GM18907 (cell line): Measurements from ENCODE around the gene NUDT3.

Experiments
- ATAC-seq: cut with Tn5 transposase; IDR thresholded peaks from one replicate; pipeline ENCODE4 v1.9.1; 2021; ENCODE audit warnings: mild to moderate bottlenecking, moderate library complexity; ENCODE audit not compliant: unreplicated experiment

The NUDT3 gene

DNA sequence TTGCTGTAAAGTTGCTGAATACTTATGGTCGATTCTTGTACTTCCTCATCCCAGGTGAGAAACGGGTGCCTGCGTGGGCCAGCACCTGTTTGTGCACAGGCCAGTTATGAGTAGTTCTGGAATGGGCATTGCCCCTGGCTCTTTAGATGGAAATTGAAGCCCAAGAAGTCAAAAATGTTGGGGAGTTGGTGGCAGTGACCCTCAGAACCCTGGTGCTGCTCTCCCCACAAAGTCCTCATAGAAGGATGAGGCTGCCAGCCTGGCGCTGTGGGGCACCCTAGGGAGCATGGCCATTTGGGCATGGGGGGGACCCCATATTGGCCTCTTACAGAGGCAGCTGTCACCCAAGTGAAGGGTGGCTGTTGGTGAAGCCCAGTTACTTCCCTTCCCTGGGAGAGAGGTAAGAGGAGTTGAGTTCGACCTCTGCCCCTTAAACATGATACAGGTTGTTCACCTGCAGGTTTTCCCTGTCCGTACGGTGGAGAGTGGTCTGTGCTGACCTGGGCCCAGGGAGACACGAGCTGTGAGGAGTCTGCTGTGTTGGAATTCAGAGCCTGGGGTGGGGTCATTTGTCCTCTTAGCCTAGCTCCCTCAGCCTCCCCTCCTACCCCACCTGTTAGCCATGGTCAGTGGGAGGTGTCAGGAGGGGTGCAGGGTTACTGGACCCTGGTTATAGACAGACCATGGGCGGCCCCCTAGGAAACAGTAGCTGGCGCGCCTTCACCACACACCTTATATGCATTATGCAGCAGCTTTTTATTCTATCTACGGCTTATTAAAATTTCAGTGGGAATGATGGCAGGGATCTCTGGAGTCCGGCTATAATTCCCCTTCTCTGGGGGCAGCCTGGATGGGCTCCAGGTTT is 150.9 kb downstream of the NUDT3 start:
- ATAC-seq, result no peak

DNA sequence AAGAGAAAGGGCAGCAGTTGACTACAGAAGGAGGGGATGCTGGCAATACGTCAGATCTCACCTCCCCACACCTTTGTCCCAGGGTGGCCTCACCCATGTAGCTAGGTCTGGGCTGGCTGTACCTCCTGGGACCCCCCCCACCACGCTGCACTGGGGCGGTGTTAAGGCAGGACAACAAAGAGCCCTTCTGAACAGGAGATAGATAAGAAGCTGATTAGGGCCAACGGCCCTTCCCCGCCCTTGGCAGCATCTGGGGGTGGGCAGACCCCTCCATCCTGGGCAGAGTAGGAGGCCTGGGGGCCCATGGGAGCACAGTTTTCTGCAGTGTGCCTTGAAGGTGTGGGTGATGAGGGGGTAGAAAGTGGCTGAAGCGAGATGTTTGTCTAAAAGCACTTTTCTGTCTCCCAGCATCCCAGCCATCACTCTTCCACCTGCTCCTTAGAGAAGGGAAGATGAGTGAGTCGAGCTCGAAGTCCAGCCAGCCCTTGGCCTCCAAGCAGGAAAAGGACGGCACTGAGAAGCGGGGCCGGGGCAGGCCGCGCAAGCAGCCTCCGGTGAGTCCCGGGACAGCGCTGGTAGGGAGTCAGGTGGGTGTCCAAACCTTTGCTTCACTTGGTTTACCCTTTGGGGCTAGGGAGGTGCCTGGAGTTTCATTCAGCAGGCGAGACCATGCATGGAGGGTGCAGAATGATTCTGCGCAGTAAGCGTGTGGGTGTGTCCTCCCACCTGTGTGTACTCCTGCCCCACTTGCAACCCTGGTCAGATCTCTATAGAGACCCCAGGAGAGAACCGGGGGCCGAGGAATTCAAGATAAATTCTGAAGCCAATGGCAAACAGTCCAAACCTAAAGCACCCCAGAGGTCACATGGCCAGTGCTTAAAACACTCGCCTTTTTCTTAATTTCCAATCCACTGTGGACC is 151.9 kb downstream of the NUDT3 start:
- ATAC-seq, result no peak

DNA sequence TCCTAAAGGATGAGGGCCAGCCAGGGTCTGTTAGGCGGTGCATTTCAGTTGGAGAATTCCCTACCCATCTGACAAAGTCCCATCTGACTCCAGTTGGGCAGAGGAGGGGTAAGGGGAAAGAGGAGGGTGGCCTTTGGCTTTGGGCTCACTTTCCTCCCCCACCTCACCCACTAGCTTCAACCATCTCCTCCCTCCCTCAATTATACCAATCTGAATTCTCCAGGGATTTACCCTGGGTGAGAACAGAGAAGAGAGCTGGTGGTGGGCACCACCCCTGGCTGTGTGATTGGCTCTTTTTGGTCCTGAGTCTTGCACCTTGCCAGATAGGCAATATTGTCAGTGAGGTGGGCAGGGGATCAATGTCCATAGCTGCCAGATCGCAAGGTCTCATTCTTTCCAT is 152.6 kb downstream of the NUDT3 start:
- ATAC-seq, result no peak

DNA sequence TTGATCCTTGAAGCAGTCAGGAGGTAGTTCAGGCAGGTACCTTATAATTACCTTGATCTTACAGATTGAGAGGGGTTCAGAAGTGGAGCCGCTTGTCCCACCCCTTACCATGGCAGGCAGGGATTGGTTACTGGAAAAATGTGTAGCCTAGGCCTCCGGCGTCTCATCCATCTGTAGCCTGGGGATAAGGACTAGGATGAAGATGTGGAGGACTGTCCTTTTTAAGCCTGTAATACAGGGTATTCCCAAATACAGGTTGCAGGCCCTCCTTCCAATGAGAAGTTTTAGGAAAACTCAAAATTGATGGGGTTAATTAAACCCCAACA is 153.0 kb downstream of the NUDT3 start:
- ATAC-seq, result no peak

DNA sequence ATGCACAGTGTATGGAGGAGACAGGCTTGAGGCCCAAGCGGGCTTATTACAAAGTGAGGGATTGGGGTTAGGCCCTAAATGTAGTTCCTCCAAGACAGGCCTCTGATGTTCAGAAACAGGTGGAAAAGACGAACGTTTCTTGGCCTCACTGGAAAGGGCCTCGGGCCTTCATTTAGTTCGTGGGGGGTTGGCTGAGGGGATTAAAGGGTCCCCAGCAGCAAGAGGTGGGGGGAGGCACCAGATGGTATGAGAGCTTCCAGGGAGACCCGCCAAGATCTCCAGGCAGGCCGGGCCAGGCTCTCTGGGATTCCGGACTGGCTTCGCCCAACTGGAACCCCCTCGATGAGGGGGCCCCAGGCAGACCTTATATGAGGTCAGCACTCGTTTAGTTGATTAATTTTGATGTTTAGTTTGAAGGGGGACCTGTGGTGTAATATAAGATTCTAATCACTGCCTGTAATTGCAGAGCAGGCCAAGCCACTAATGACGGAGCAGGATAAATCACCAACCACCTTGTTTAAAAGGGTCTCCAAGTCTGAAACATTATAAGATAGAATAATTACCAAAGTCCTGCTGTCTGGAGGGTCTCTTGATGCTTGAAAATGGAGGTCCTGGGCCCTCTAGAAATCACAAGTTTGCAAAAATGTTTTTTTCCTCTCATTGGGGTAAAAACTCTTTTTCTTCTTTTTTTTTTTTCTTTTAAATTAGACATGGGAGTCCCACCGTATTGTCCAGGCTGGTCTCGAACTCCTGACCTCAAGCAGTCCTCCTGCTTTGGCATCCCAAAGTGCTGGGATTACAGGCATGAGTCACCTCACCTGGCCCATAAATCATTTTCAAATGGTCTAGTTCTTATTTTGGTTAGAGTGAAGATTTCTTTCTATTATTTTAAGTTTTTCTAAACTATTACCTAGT is 153.6 kb downstream of the NUDT3 start:
- no peak for ATAC-seq

DNA sequence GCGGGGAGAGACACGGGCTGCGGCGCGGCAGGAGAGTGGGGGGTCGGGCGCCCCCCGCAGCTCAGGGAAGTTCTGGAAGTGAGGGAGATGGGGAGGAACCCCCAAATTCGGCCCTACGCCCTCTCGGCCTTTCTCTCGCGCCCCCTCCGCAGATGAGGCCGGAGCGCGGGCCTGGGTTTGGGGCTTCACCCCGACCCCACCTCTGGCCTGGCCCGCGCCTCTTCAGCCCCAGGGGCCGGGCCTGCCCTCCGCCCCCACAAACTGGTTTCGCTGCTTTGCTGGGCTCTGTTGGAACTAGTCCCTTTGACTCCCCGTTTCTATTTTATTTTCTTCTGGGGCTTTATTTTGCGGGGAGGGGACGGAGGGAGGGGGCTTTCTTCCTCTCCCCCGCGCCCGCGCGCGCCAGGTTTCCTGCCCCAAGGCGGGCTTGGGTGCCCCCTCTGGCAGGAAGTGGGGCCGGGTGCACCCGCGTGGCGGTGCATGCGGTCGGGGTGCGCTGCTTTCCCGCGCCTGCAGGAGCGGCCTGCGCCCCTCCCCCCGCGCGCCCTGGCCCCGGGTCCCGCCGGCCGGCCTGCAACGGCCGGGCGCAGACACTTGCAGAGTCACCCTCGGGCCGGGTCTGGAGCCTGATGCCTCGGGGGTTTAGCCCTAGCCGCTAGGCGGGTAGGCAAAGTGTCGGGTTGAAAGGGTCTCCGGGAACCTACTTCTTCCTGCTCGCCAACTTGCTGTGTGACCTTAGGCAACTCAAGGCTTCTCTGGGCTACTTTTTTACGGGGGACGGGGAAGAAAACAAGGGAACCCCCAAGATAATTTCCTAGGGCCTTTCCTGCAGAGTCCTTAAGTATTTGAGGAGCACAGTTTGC is 154.5 kb downstream of the NUDT3 start:
- peak; percentile 17 for ATAC-seq

DNA sequence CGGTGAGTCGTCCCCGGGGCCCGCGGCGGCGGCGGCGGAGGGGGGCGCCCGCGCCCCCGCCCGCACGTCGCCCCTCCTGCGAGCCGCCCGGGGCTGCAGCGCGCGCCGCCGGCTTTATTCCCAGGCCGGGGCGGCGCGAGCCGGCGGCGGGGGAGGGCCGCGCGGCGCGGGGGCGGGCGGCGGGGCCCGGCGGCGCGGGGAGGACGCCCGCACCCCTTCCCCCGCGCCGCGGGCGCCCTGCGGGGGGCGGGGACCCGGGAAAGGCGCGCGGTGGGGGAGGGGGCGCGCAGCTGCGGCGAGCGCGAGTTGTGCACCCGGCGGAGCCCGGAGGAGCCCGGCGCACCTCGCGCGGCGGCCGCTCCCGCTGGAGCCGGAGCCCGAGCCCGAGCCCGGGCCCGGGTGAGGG is 155.2 kb downstream of the NUDT3 start:
- peak; percentile 16 for ATAC-seq

DNA sequence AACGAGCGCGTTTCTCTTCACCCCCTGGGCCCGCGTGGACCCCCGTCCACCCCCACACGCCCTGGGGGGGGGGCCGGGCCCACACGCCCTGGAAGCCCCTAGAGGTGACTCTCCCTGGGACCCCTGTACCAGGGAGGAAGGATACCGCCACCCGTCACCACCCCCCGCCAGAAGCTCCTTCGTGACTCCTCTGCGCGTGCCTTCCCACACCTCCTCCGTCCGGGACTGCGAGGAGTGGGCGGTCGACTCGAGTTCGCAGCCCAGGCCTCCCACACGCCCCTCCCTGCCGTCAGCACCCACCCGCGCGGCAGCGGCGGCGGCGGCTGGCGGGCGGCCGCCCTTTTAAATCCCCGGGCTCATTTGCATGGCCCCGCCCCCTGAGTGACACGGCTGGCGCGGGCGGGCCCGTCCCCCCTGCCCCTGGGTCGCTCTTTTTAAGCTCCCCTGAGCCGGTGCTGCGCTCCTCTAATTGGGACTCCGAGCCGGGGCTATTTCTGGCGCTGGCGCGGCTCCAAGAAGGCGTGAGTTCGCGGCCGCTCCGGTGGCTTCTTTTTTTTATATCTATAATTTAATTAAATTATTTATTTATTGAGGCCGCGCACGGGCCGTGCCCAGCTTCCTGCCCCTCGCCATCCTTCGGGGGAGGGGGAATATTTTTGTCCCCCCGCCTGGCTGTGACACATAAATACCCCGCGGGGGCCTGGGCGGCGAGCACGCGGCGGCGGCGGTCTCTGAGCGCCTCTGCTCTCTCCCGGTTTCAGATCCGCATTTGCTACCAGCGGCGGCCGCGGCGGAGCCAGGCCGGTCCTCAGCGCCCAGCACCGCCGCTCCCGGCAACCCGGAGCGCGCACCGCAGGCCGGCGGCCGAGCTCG is 155.8 kb downstream of the NUDT3 start, which contains the start of gene HMGA1:
HMGA1 (plus strand) TSS at position 431 of the 873 bp plus-strand sequence. CDS start 3,908 bp downstream, outside the sequence.
- ATAC-seq, result peak; percentile 66

DNA sequence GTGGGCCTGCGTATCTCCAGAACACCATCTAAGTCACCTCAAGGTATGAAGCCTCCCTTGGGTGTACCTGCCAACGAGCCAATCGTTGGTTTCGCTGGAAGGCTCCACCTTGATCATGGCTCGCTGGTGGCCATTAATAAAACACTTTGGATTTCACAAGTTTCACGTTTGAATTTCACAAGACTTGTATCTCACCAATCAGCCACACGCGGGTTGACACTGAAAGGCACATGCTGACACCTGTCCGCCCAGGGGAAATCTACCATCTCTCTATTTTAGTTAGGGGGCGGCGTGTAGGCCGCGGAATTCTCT is 156.4 kb downstream of the NUDT3 start:
- ATAC-seq, result peak; percentile 1

DNA sequence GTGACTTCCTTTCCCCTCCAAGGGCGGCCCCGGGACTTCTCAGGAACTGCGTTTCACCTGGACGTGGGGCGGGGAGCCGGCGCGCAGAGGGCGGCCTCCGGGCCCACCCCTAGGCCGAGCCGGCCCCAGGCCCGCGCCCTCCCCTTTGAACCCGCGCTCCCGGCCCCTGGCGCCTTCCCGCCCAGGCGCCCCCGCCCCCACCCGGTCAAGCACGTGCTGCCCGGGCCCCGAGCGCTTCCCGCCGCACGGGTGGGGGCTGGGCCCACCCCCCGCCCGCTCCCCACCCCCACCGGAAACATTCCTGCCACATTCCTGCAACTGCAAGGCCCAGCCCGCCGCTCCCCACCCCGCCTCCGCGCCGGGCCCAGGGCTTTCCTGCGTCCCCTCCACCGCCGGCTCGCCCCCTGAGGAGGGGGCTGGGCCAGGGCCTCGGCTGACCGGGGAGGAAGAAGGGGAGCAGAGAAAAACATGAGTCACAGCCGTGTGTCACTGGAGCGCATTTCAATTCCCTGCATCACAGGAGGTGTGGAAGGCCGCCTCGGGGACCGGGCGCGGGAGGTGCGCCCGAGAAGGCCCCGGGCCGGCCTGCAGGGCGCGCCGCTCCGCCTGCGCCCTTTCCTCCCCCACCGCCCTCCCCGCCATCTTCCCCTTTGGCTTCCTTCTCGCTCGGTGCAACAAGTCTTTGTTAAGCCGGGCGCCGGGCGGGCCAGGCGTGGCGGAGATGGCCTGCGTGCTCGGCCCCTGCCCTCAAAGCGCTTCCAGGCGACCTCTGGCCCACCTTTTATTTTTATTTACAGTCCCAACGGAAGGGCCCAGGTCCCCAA is 156.9 kb downstream of the NUDT3 start:
- no peak for ATAC-seq

DNA sequence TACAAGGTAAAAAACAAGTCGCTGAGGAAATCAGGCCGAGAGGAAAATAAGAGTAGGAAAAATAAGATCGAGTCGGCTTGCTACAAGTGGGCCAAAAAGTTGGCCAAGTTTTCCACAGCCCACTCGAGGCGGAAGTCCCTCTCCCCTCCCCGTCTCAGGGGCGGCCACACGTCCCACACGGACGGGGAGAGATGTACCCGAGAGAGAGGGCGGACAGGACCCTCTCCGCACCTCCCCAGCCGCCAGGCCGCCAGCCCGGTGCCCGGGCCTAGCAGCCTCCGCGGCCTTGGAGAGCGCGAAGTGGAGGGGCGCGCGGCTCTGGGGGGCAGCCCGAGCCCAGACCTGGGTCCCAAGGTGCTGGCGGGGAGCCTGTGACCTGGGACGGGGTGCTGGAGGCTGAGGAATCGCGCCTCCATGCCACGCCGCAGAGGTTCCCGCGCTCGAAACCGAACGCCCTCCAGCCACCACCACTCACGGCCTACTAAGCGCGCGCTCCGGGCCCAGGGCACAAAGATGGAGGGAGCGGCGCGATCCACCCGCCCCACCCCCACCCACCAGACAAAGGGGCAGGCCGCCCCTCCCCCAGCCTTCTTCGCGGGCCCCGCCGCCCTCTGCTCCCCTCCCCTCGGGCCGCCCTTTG is 157.7 kb downstream of the NUDT3 start:
- ATAC-seq, result no peak

DNA sequence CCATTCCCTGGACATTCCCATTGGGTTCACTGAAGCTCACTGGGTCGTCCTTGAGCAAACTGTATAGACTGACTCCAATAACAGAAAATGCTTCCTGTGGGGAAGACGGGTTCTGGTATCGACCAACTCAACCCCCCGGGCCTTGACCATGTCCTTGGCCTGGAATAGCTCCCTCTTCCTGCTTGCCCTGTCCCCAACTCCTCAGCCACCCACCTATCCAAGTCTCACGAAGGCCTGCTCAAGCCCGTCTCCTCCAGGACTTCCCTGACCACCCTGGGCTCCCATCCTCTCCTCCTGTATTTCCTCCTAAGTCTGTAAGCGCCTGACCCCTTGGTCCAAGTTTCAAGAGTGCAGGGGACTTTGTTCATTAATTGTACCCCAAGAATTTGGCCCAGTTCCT is 158.6 kb downstream of the NUDT3 start:
- no peak for ATAC-seq

DNA sequence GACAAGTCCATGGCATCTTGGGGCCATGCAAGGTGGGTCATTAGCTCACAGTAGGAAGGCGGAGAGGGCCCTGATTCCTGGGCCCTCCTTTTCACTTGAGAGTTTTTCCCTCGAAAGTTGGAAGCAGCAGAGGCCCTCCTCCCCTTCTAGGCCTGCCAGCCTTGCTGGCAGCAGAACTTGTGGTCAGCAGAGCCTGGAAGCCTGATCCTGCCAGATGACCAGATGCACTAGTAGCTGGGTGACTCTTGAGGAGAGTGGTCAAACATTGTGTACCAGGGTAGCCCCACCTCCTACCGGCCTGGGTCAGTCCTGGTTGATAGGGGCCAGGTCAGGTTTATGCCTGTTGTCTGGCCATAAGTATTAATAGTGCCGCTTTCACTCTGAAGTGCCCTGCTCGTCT is 159.6 kb downstream of the NUDT3 start:
- no peak for ATAC-seq

DNA sequence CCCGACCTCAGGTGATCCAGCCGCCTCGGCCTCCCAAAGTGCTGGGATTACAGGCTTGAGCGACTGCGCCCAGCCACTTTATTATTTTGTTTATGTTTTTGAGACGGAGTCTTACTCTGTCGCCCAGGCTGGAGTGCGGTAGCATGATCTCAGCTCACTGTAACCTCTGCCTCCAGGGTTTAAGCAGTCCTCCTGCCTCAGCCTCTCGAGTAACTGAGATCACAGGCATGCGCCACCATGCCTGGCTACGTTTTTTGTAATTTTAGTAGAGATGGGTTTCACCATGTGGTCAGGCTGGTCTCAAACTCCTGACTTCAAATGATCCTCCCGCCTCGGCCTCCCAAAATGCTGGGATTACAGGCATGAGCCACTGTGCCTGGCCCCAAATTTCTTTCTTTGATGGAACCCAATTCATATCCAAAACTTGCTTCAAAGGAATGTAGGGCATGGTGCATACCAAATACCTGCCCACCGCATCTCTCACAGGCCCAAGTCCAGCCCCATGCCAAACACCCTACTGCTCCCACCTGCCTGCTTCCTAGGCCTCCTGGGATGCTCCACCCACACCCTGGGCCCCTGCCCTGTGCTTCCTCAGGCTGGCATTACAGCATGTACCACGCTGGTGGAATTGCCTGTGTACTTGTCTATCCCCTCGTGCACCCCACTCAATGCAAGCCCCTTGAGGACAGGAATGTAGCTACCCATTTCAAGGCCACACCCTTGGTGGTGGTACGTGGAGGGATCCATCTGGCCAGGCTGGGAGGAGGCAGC is 160.7 kb downstream of the NUDT3 start:
- no peak for ATAC-seq

DNA sequence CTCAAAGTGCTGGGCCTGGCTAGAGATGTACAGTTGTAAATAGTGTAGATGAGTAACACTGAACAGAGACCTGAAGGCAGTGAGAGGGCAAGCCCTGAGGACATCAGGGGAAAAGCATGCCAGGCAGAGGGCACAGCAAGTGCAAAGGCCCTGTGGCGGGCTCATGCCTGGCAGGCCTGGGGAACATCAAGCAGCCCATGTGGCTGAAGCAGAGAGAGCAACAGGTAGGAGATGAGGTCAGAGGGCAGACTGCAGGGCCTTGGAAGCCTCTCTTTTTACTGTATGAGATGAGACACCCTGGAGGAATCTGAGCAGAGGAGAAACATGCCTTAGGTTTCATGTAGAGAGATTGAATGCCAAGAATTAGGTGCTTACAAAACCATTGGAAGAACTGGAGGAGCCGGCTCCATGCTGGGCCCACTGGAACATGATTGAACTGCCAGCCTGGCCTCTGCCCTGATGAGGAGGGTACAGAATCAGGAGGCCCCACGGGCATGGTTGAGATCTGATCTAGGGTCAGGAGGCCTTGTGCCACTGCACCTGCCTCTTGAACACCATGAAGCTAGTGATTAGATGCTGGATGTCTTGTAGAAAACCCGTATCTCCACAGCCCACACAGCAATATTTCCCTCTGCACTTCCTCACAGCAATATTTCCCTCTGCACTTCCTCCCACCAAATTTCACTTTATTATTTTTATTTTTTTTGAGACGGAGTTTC is 161.7 kb downstream of the NUDT3 start:
- no peak for ATAC-seq

DNA sequence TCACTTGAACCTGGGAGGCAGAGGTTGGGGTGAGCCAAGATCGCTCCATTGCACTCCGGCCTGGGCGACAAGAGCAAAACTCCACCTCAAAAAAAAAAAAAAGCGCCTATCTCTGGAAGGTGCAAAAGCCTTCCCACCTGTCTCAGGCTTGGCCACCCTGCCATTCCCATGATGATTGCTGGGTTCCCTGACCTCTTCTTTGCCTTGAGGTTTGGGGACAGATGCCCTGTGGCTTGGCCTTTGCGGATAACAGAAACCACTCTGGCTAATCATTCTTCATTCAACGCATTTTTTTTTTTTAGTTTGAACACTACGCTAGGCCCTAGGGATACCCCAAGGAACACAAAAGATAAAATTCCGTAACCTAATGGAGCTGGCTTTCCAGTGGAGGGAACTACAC is 162.6 kb downstream of the NUDT3 start:
- no peak for ATAC-seq
